ENCODE measurements around the gene ACTR3.

The ACTR3 gene

DNA sequence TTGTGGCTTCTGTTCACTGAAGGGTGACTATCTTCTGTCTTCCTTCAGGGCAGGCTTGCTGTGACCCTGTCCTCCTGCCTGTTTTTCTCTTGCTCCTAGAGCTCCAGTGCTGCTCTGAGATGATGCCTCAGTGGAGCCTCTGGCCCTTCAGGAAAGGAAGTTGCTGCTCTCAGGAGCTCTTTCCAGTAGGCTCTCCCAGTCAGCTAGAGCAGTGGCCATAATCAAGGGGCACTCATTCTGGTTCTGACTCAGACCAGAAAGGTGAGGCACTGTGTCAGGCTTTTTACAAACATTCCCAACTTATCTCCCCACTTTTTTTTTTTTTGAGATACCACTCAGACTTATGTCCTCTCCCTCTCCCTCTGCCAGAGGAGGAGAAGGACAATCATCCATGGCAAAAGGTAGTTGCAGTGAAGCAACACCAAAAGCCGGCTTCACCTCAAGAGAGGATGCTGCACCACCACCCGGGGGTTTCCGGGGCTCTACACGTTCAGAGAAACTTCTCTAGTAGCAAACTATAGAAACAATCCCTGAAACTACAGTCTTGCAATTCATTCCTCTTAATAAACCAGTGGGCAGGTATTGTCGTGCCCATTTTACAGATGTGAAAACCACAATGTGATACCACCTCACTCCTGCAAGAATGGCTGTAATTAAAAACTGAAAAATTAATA, 115.4 kb downstream of the ACTR3 start:
- no peak for DNase-seq (ENCODE audit: low read depth)

DNA sequence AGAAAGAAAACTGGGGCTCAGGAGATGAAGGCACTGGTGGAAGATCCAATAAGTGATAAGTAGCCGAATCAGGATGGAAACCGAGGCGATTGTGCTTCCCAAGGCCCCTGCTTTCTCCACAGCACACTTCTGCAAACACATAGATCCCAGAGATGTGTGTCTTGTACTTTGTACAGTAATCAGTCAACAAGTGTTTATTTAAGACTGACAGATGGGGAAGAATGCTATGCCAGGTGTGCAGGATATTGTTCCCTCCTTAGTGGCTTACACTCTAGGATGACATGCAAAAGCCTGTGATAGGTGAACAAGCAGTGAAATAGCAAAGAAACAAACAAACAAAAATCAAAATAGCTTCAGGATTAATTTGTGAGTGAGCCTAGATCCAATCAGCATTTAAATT, 116.6 kb downstream of the ACTR3 start:
- DNase-seq (ENCODE audit: low read depth) = no peak

DNA sequence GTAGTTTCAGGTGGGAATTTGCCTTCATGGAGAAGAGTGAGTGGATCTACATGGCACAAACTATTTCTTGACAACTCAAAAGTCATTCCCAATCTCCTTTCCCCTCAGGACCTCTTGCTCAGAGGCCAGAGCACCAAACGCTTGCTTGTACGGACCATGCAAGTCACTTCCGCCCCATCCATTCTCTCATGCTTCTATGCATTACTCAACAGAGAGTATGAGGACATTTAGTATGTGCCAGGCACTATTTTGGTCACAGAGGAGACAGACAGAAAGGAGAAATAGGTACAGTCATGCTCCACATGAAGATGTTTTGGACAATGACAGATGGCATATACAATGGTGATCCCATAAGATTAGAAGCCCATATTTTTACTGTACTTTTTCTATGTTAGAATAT, 117.5 kb downstream of the ACTR3 start:
- no peak for DNase-seq (ENCODE audit: low read depth)

DNA sequence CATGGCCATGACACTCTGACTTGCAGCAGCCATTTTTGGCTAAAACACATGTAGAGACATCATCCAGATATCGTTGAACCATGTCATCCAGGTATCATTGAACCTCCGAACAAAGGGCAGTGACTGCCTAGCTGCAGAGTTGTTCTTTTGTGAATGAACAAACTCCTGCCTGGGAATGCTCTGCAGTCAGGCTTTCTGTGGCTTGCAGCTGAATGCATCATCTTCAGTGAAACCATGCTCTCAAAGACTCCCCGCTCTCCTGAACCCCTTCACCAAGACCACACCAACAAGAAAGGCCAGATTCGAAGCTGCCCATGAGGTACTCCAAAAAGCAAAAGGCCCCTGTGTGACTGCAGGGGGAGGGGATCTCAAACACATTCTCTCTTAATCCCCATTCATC, 118.8 kb downstream of the ACTR3 start:
- no peak for DNase-seq (ENCODE audit: low read depth)

DNA sequence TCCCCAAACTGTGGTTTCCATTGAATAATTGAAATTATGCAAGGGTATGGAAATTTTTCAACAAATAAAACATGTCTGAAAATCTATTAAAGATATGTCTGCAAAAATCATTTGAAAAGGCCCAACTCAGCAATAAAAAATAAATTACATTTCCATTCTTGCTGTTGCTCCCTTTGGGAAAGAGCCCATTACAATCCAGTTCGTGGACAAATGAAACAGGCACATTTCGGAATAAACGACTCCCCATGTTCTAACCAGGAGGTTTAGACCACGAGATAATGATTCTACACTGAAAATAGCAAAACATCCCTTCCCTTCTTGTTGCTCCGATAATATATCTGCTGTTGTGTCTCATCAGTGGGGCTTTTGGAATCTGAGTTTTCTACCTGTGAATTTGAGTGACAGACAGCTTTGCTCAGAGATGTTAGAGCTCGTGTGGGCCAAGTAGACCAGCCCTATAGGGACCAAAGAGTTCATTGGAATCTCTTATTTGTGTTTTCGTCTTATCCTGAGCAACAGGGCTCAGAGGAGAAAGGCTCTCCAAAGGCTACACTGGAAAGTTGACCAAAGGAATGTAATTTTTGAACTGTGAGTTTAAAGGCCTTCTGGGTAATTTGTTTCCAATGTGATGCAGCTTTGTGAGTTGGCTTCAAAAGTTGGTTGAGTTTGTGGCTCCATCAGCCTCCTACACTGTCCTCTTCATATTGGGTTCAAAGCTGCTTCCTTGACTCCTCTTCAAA, 119.5 kb downstream of the ACTR3 start:
- DNase-seq (ENCODE audit: low read depth) = no peak

DNA sequence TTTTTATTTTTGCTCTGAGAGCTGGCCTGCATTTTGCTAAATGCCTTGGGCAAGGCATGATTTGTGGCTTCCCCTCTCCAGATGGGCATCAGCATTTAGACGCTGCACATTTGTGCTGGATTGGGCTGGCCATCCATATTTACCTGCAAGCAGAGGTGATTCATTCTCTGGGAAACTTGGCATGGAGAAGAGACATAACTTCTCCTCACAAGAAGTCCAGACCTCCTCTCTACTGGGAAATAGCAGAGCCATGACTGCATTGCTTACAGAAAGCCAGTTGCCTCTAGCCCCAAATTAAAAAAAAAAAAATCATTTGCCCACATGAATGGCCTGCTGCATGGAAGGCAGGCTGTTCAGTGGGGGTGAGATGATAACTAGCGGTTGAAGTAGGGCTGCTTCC, 120.1 kb downstream of the ACTR3 start:
- no peak for DNase-seq (ENCODE audit: low read depth)

DNA sequence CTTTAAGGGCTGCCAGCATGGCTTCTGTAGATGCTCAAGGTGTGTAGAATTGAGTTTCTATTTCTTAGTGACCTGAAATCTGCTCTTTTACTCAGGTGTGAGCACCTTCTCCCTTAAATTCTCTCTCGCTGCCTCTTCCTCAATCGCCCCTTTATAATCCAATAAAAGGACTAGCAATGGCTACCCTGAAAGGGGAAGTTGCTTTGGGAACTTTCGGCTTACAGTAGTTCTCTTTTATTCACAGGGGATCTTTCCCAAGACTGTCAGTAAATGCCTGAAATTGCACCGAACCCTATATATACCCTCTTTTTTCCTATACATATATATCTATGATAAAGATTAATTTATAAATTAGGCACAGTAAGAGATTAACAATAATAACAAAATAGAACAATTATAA, 121.8 kb downstream of the ACTR3 start:
- DNase-seq (ENCODE audit: low read depth) = no peak
